OCI-LY7 (cell line): ENCODE results near the gene EDAR.

ENCODE experiments used
- CTCF ChIP-seq: fragments of 200-600 bp; sonication (generic); conservative IDR thresholded peaks from 2 replicates; pipeline ENCODE4 v1.5.1; 2014; ENCODE audit warnings: mild to moderate bottlenecking, antibody characterized with exemption, low read length, moderate library complexity, mixed read lengths
- EZH2phosphoT487 ChIP-seq: fragments of 200-600 bp; sonication (generic); IDR thresholded peaks from 2 replicates; pipeline ENCODE4 v1.6.1; 2018; ENCODE audit warnings: low read depth, borderline replicate concordance, mild to moderate bottlenecking, mixed run types, antibody characterized with exemption, low read length, moderate library complexity, mixed read lengths

GRCh38 chr2:108993095-108993937 is 4.3 kb upstream of the EDAR start:
- TF ChIP-seq CTCF (no peak), EZH2phosphoT487 (no peak)
